ENCODE measurements around the gene POLR2M. TPM values are rescaled to one million over a fixed set of nuclear protein-coding genes. Genes with fewer than 3 reads are reported as not detected.
A peak's percentile ranks its signal among the peaks of the same experiment; 100 is the strongest.

The POLR2M gene
- total RNA-seq, 1 donor from 2014 or later = 1,069 TPM

DNA sequence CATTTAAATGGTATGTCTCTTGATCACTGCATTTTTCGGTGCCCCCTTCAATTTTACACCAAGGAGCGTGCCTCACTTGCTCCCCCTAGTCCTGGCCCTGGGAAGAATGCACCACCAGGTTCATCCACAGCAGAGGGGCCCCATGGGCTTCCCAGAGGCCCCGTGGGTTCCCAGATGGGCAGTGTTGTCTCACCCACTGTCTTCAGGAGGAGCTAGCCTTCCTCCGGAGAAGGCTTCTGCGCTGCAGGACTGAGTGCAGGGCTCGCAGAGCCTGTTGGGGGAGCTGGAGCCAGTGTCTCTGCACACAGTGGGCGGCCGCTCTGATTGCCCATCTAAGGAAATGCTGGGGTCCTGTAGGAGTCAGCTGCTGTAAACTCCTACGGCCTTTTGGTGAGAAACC is 45.9 kb downstream of the POLR2M start:
- no peak overlapping the region for H3K4me3 ChIP-seq
- TF ChIP-seq, protein P1, sequence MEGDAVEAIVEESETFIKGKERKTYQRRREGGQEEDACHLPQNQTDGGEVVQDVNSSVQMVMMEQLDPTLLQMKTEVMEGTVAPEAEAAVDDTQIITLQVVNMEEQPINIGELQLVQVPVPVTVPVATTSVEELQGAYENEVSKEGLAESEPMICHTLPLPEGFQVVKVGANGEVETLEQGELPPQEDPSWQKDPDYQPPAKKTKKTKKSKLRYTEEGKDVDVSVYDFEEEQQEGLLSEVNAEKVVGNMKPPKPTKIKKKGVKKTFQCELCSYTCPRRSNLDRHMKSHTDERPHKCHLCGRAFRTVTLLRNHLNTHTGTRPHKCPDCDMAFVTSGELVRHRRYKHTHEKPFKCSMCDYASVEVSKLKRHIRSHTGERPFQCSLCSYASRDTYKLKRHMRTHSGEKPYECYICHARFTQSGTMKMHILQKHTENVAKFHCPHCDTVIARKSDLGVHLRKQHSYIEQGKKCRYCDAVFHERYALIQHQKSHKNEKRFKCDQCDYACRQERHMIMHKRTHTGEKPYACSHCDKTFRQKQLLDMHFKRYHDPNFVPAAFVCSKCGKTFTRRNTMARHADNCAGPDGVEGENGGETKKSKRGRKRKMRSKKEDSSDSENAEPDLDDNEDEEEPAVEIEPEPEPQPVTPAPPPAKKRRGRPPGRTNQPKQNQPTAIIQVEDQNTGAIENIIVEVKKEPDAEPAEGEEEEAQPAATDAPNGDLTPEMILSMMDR (IDR thresholded peaks at IDR 0.05) = peak; percentile 43
- TF ChIP-seq EZH2 (IDR thresholded peaks at IDR 0.05) = no peak
- H3F3A ChIP-seq (ENCODE audit: low read depth) = peaks cover 30% of the 10 kb centered on the region
- no peak overlapping the region for H3K9ac ChIP-seq
- H4K20me1 ChIP-seq (ENCODE audit: low read depth) = no peaks in the 10 kb centered on the region
- H3K36me3 ChIP-seq = no peaks in the 10 kb centered on the region
- peak overlapping the region; percentile 50 for H3K27ac ChIP-seq
- Mint-ChIP-seq H3K36me3 (no peaks in the 10 kb centered on the region), H3K27me3 (ENCODE audit: insufficient read depth, low read depth) (no peaks in the 10 kb centered on the region), H3K4me3 (no peak overlapping the region), H3K9me3 (no peaks in the 10 kb centered on the region), H3K4me1 (peaks cover 17% of the 10 kb centered on the region), H3K27ac (no peak overlapping the region)
- H3K27me3 ChIP-seq = no peaks in the 10 kb centered on the region
- peaks cover 37% of the 10 kb centered on the region for H3K4me1 ChIP-seq
- no peaks in the 10 kb centered on the region for H3K79me2 ChIP-seq (ENCODE audit: low read depth)
- DNase-seq (ENCODE audit: low spot score) = peak; percentile 62
- peak overlapping the region; percentile 62 for H3K4me2 ChIP-seq
- H3K9me3 ChIP-seq (ENCODE audit: low read depth) = no peaks in the 10 kb centered on the region
- H2AFZ ChIP-seq (replicated peaks) = peak overlapping the region; percentile 81

DNA sequence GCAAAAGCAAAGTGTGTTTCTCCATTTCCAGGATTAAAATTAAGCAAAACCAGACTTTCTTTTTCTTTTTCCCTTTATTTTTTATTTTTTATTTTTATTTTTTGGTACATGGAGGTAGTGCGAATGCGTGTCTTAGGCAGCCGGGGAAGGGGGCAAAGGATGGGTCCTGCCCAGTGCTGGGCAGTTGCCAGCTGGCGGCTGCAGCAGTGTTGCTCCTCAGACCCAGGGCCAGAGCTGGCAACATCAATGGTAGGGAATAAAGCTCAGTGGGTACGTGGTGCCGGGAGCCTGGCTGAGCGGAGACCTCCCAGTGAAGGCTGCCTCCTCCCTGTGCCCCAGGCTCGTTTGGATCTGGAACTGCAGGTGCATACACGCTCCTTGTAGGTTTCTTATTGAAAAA is 46.3 kb downstream of the POLR2M start:
- H3K4me1 Mint-ChIP-seq = peaks cover 17% of the 10 kb centered on the region

DNA sequence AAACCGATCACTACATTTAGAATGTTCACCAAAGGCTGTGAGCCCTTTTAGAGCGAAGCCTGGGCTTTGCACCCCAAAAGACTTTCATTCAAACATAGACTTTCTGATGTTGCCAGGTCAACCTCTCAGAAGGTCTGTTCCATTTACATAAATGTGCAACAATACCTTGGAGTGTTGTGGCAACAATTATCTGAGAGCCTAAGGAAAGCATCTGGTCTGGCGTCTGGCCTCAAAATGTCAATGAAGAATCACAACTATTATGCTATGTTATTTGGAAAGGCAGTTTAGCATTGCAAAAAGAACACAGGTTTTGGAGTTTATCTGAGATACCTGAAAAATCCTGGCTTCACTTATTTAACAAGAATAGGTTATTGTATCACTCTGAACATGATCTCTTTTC is 50.0 kb downstream of the POLR2M start:
- no peaks in the 10 kb centered on the region for H3K27me3 ChIP-seq
- H3K27ac ChIP-seq = no peak overlapping the region
- Mint-ChIP-seq H3K27me3 (ENCODE audit: insufficient read depth, low read depth) (no peaks in the 10 kb centered on the region), H3K9me3 (no peaks in the 10 kb centered on the region), H3K36me3 (no peaks in the 10 kb centered on the region), H3K27ac (no peak overlapping the region), H3K4me1 (peaks cover 5% of the 10 kb centered on the region), H3K4me3 (no peak overlapping the region)
- peaks cover 12% of the 10 kb centered on the region for H3F3A ChIP-seq (ENCODE audit: low read depth)
- no peak overlapping the region for H2AFZ ChIP-seq (replicated peaks)
- H3K36me3 ChIP-seq = no peaks in the 10 kb centered on the region
- no peak overlapping the region for H3K4me2 ChIP-seq
- H3K4me1 ChIP-seq = peaks cover 19% of the 10 kb centered on the region
- TF ChIP-seq, protein P1 (IDR thresholded peaks at IDR 0.05) = no peak
- TF ChIP-seq EZH2 (IDR thresholded peaks at IDR 0.05) (no peak), EZH2phosphoT487 (IDR thresholded peaks at IDR 0.05) (no peak)
- H3K9ac ChIP-seq = no peak overlapping the region
- H3K4me3 ChIP-seq = no peak overlapping the region
- H3K9me3 ChIP-seq (ENCODE audit: low read depth) = no peaks in the 10 kb centered on the region
- no peaks in the 10 kb centered on the region for H4K20me1 ChIP-seq (ENCODE audit: low read depth)
- DNase-seq (ENCODE audit: low spot score) = no peak
- no peaks in the 10 kb centered on the region for H3K79me2 ChIP-seq (ENCODE audit: low read depth)

More for the DNA sequence above, 46.3 kb downstream of the POLR2M start:
- Mint-ChIP-seq H3K4me3 (no peak overlapping the region), H3K27me3 (ENCODE audit: insufficient read depth, low read depth) (no peaks in the 10 kb centered on the region), H3K27ac (no peak overlapping the region), H3K36me3 (no peaks in the 10 kb centered on the region), H3K9me3 (no peaks in the 10 kb centered on the region)
- peak overlapping the region; percentile 50 for H3K27ac ChIP-seq
- no peaks in the 10 kb centered on the region for H3K9me3 ChIP-seq (ENCODE audit: low read depth)
- DNase-seq (ENCODE audit: low spot score) = no peak
- peaks cover 37% of the 10 kb centered on the region for H3K4me1 ChIP-seq
- H4K20me1 ChIP-seq (ENCODE audit: low read depth) = no peaks in the 10 kb centered on the region
- H3K4me2 ChIP-seq = peak overlapping the region; percentile 62
- H3K4me3 ChIP-seq = no peak overlapping the region
- H3K27me3 ChIP-seq = no peaks in the 10 kb centered on the region
- peak overlapping the region; percentile 81 for H2AFZ ChIP-seq (replicated peaks)
- H3K79me2 ChIP-seq (ENCODE audit: low read depth) = no peaks in the 10 kb centered on the region
- TF ChIP-seq, protein P1 (IDR thresholded peaks at IDR 0.05) = no peak
- TF ChIP-seq EZH2 (IDR thresholded peaks at IDR 0.05) (no peak), EZH2phosphoT487 (IDR thresholded peaks at IDR 0.05) (no peak)
- no peak overlapping the region for H3K9ac ChIP-seq
- H3F3A ChIP-seq (ENCODE audit: low read depth) = peaks cover 30% of the 10 kb centered on the region
- no peaks in the 10 kb centered on the region for H3K36me3 ChIP-seq
